HCT116 (cell line): Measurements from ENCODE around the gene PRCP. TPM values are rescaled to one million over a fixed set of nuclear protein-coding genes. Genes with fewer than 3 reads are reported as not detected.

Experiments
- ATAC-seq: fragments of 200-7000 bp; cut with Tn5 transposase; 2 replicates; pipeline ENCODE4 v1.9.1; 2020; ENCODE audit warnings: mild to moderate bottlenecking, moderate library complexity
- BruUV-seq: library from RNA; stranded (reverse); fragments of 400-500 nt; replicated peaks from 2 replicates; lab custom pipeline; 2021; lab: Mats Ljungman, UMichigan
- CTCF ChIA-PET: fragments of 300-600 bp; sonication (Branson Sonifier 250); formaldehyde crosslinking; loops from one replicate; lab custom pipeline; 2021; ENCODE audit warnings: antibody characterized with exemption; lab: Charles Lee
- POLR2A ChIA-PET: fragments of 300-600, 350-600 bp; sonication (Branson Sonifier 250); formaldehyde crosslinking; loops from one replicate; lab custom pipeline; 2021; ENCODE audit warnings: antibody characterized with exemption; lab: Charles Lee
- RAD21 ChIA-PET, 2 experiments: fragments of 300-600 bp; sonication (Branson Sonifier 250); formaldehyde crosslinking; loops; one replicate each; lab custom pipeline; 2023; ENCODE audit warnings: low total read pairs in 2 of 2; ENCODE audit not compliant: uncharacterized antibody in 2 of 2, unreplicated experiment in 2 of 2, low non-redundant PET in 1 of 2; lab: Charles Lee
- DNase-seq: peaks from one replicate; pipeline ENCODE4 v3.0.0-alpha.2; 2010; ENCODE audit warnings: low read depth, low spot score
- H2AFZ ChIP-seq: fragments of 200-600 bp; shearing (Covaris generic), sonication (generic); 2 replicates; pipeline ENCODE4 v1.6.1; 2017; ENCODE audit warnings: low read depth, mixed run types, mixed read lengths, antibody characterized with exemption, low read length; ENCODE audit not compliant: poor library complexity, severe bottlenecking
- H3K27ac ChIP-seq: 2 replicates; pipeline ENCODE4 v1.5.1; 2012; ENCODE audit warnings: low read depth, low read length
- H3K27me3 ChIP-seq: fragments of 200-600 bp; sonication (generic); 2 replicates; pipeline ENCODE4 v1.6.1; 2016; ENCODE audit warnings: mixed run types, low read length, mixed read lengths; ENCODE audit not compliant: insufficient read depth
- H3K36me3 ChIP-seq, 2 experiments: fragments of 200-500 bp in 1 of 2; fragments of 200-600 bp in 1 of 2; sonication (Bioruptor generic) in 1 of 2; sonication (generic) in 1 of 2; 2 replicates each; pipeline versions ENCODE4 v1.5.1 to v1.6.1; 2014 to 2016; ENCODE audit warnings: low read length in 2 of 2, inconsistent platforms in 1 of 2, mixed read lengths in 1 of 2, mixed run types in 1 of 2; ENCODE audit not compliant: insufficient read depth in 2 of 2, control insufficient read depth in 1 of 2
- H3K4me1 ChIP-seq, 2 experiments: fragments of 200-600 bp in 1 of 2; sonication (generic) in 1 of 2; 2 replicates each; pipeline versions ENCODE4 v1.5.1 to v1.6.1; 2012 to 2017; ENCODE audit warnings: low read length in 2 of 2, inconsistent platforms in 1 of 2, mild to moderate bottlenecking in 1 of 2, mixed read lengths in 1 of 2, mixed run types in 1 of 2, moderate library complexity in 1 of 2; ENCODE audit not compliant: insufficient read depth in 2 of 2, control insufficient read depth in 1 of 2
- H3K4me2 ChIP-seq: fragments of 200-600 bp; sonication (generic); 2 replicates; pipeline ENCODE4 v1.6.1; 2017; ENCODE audit warnings: mixed run types, low read length, mixed read lengths
- H3K4me3 ChIP-seq, 2 experiments: fragments of 200-600 bp in 1 of 2; sonication (generic) in 1 of 2; replicated peaks in 1 of 2; 2 replicates each; pipeline ENCODE4 v1.5.1; 2011 to 2016; ENCODE audit warnings: low read length in 2 of 2, control low read depth in 1 of 2, low read depth in 1 of 2, mild to moderate bottlenecking in 1 of 2, mixed read lengths in 1 of 2, mixed run types in 1 of 2
- H3K79me2 ChIP-seq: fragments of 200-600 bp; sonication (generic); 2 replicates; pipeline ENCODE4 v1.6.1; 2017; ENCODE audit warnings: mild to moderate bottlenecking, mixed run types, low read length, moderate library complexity, mixed read lengths; ENCODE audit not compliant: insufficient read depth
- H3K9ac ChIP-seq: fragments of 200-600 bp; sonication (generic); 2 replicates; pipeline ENCODE4 v1.6.1; 2016; ENCODE audit warnings: low read length, mixed read lengths
- H3K9me2 ChIP-seq: fragments of 200-600 bp; sonication (generic), shearing (Covaris generic); 2 replicates; pipeline ENCODE4 v1.6.1; 2017; ENCODE audit warnings: mixed run types, mild to moderate bottlenecking, moderate library complexity; ENCODE audit not compliant: insufficient read depth
- H3K9me3 ChIP-seq, 2 experiments: fragments of 200-500 bp in 1 of 2; fragments of 200-600 bp in 1 of 2; sonication (Bioruptor generic) in 1 of 2; sonication (generic) in 1 of 2; 2 replicates each; pipeline ENCODE4 v1.6.1; 2014 to 2017; ENCODE audit warnings: low read length in 2 of 2, mixed read lengths in 2 of 2, inconsistent platforms in 1 of 2, low read depth in 1 of 2, mild to moderate bottlenecking in 1 of 2, mixed run types in 1 of 2, moderate library complexity in 1 of 2; ENCODE audit not compliant: control insufficient read depth in 1 of 2, insufficient read depth in 1 of 2
- H4K20me1 ChIP-seq: fragments of 200-600 bp; sonication (generic), shearing (Covaris generic); 2 replicates; pipeline ENCODE4 v1.6.1; 2017; ENCODE audit warnings: mixed run types, mild to moderate bottlenecking, moderate library complexity; ENCODE audit not compliant: insufficient read depth
- CTCF ChIP-seq, 3 experiments: fragments of 200-600 bp in 1 of 3; sonication (generic) in 1 of 3; IDR thresholded peaks in 2 of 3; conservative IDR thresholded peaks in 1 of 3; 2 replicates each; pipeline ENCODE4 v1.5.1; 2012 to 2017; ENCODE audit warnings: low read depth in 2 of 3, low read length in 2 of 3, antibody characterized with exemption in 1 of 3, borderline replicate concordance in 1 of 3, control low read depth in 1 of 3, mild to moderate bottlenecking in 1 of 3, mixed read lengths in 1 of 3, mixed run types in 1 of 3, moderate library complexity in 1 of 3; ENCODE audit not compliant: insufficient read depth in 1 of 3
- EGR1 ChIP-seq: IDR thresholded peaks from 2 replicates; pipeline ENCODE4 v1.6.1; 2012; ENCODE audit warnings: low read depth
- ELF1 ChIP-seq: IDR thresholded peaks from 2 replicates; pipeline ENCODE4 v1.6.1; 2012; ENCODE audit warnings: low read depth, borderline replicate concordance
- EZH2 ChIP-seq: fragments of 200-600 bp; sonication (generic); IDR thresholded peaks from 2 replicates; pipeline ENCODE4 v1.6.1; 2017; ENCODE audit warnings: antibody characterized with exemption, mixed run types
- FOSL1 ChIP-seq: IDR thresholded peaks from 2 replicates; pipeline ENCODE4 v1.6.1; 2012; ENCODE audit warnings: low read depth
- JUND ChIP-seq: IDR thresholded peaks from 2 replicates; pipeline ENCODE4 v1.6.1; 2012
- MAX ChIP-seq: IDR thresholded peaks from 2 replicates; pipeline ENCODE4 v1.6.1; 2012
- POLR2AphosphoS5 ChIP-seq: IDR thresholded peaks from 2 replicates; pipeline ENCODE4 v1.6.1; 2011; ENCODE audit warnings: mild to moderate bottlenecking, low read depth, low read length, moderate library complexity
- RAD21 ChIP-seq: IDR thresholded peaks from 2 replicates; pipeline ENCODE4 v1.6.1; 2012; ENCODE audit warnings: low read depth, mild to moderate bottlenecking
- SRF ChIP-seq: IDR thresholded peaks from 2 replicates; pipeline ENCODE4 v1.6.1; 2012; ENCODE audit warnings: low read depth
- ZBTB33 ChIP-seq: IDR thresholded peaks from 2 replicates; pipeline ENCODE4 v1.6.1; 2011; ENCODE audit warnings: mild to moderate bottlenecking, low read length, moderate library complexity; ENCODE audit not compliant: insufficient replicate concordance; ENCODE audit errors: extremely low read depth
- ZFX ChIP-seq: fragments of 450-650 bp; IDR thresholded peaks from 2 replicates; pipeline ENCODE4 v1.6.1; 2017
- intact Hi-C: fragments of 100-400 bp; cut with micrococcal nuclease; formaldehyde crosslinking; loops from 2 replicates; pipeline ENCODE4 v1.10.0; 2022
- total RNA-seq: library from RNA; stranded (reverse); gene quantifications from one replicate; pipeline ENCODE4 v1.2.1, GENCODE V29; 2021; ENCODE audit not compliant: unreplicated experiment

Gene PRCP
- total RNA-seq, 1 experiment from 2014 or later = 50.0 TPM

- DNase-seq = no peak
- TF ChIP-seq SRF = no peak
- TF ChIP-seq MAX = no peak
- no peak for TF ChIP-seq ZFX
- TF ChIP-seq POLR2AphosphoS5 = no peak
- no peak for TF ChIP-seq ELF1
- TF ChIP-seq FOSL1 = no peak
- TF ChIP-seq CTCF (IDR thresholded peaks at IDR 0.05 in 2 of 3, conservative IDR thresholded peaks at IDR 0.05 in 1 of 3; ENCODE audit: borderline replicate concordance in 1 of 3, insufficient read depth in 1 of 3, low read depth in 2 of 3, low read length in 2 of 3) = no peak
- no peak for TF ChIP-seq EGR1
- no peak for TF ChIP-seq RAD21
- TF ChIP-seq ZBTB33 = no peak
- TF ChIP-seq JUND = no peak
- no peak for TF ChIP-seq EZH2
Observed at GRCh38 chr11:82939456-82939855, 39.2 kb upstream of the PRCP start.

More at GRCh38 chr11:82939456-82939855, 39.2 kb upstream of the PRCP start:
- POLR2A ChIA-PET = no interaction called here
- no peaks in the 10 kb centered on the region for H3K9me3 ChIP-seq
- no peaks in the 10 kb centered on the region for H3K27me3 ChIP-seq
- RAD21 ChIA-PET = no interaction called here
- H3K4me1 ChIP-seq = no peaks in the 10 kb centered on the region
- ATAC-seq = no peak
- no peak overlapping the region for H3K9ac ChIP-seq
- H3K9me2 ChIP-seq = no peaks in the 10 kb centered on the region
- intact Hi-C loops = no loop called here
- H3K4me2 ChIP-seq = no peak overlapping the region
- H3K27ac ChIP-seq = no peak overlapping the region
- no peaks in the 10 kb centered on the region for H3K36me3 ChIP-seq
- no peaks in the 10 kb centered on the region for H3K79me2 ChIP-seq
- BruUV-seq = no TSS peak
- H3K4me3 ChIP-seq = no peak overlapping the region
- H2AFZ ChIP-seq = no peak overlapping the region
- CTCF ChIA-PET = interaction anchor here (1.6 kb wide), 1 partner anchor 9 kb away, joined by 4 read pairs; no protein-coding TSS in a partner anchor
- H4K20me1 ChIP-seq = no peaks in the 10 kb centered on the region
